HG03064 (cell line): ENCODE measurements around the gene PACSIN3.
"Not testable (repeated sequence)": the region's sequence is repeated elsewhere in the genome, so short reads cannot be mapped to it uniquely, and the experiment has no call there.

Experiments
- ATAC-seq: cut with Tn5 transposase; IDR thresholded peaks from one replicate; pipeline ENCODE4 v1.9.1; 2021; ENCODE audit warnings: low read depth; ENCODE audit not compliant: unreplicated experiment

The PACSIN3 gene

GRCh38 chr11:47198161-47198560 lies 11.9 kb upstream of the PACSIN3 start:
- not testable (repeated sequence) for ATAC-seq

GRCh38 chr11:47192111-47192510 lies 5.9 kb upstream of the PACSIN3 start:
- ATAC-seq: no peak

DNA sequence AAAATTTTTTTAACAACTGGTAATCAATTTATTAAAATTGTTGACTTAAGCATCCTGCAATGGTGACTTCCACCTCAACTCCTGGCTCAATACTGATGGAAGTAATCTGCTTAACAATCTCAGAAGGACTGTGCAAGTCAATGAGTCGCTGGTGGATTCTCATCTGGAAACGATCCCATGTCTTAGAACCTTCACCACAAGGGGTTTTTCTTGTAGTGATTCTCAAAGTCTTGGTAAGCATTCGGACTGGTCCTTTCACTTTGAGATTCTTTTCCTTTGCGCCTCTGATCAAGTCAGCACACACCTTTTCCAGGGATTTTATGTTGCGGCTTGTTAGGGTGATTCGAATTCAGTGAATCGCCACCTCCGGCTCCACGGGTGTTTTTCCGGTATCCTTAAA lies 4.9 kb upstream of the PACSIN3 start:
- not testable (repeated sequence) for ATAC-seq

DNA sequence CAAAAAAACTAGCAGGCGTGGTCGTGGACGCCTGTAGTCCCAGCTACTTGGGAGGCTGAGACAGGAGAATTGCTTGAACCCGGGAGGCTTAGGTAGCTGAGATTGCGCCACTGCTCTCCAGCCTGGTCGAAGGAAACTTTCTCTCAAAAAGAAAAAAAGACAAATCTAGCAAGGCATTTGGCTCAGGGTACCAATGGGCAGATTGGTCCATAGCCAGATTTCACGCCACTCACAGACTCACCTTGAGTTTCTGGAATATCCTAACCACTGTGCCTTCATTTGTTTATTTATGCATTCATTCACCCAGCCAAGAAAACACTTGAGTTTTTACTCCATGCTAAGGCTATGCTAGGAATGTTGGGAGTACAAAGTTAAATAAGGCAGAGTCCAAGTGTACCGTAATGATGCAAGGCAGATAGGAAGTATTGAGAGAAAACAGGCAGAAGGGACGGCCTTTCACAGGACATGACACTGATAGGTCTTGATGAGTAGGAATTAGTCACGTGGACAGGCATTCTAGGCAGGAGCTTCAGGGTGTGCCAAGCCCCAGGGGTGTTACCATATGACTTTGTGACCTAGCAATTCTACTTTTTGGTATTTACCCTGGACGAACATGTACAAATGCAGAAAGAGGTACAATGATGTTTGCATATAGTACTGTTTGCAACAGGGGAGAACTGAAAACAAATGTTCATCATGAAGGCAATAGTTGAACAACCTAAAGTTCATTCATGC lies 3.0 kb upstream of the PACSIN3 start:
- no peak for ATAC-seq

- no peak for ATAC-seq
Observed at GRCh38 chr11:47188259-47188658, 2.0 kb upstream of the PACSIN3 start.

DNA sequence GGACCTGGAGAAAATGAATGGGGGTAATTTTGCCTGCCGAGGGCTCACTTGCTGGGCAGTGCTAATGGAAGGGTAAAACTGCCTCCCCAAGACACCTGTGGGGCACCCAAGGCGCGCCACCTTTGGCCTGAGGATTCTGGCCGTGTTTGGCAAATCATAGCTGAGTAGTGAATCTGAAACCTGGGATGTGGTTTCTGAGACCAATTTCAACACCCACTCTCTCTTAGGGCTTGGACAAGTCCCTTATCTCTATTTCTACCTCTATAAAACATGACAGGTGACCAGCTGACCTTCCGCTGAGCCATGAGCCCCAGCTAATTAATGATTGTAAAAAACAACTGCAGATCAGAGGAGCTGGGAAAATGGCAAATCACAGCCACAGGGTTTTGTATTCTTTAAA lies 1.5 kb upstream of the PACSIN3 start:
- no peak for ATAC-seq

GRCh38 chr11:47186700-47187695 lies 764 bp upstream of the PACSIN3 start:
- no peak for ATAC-seq

DNA sequence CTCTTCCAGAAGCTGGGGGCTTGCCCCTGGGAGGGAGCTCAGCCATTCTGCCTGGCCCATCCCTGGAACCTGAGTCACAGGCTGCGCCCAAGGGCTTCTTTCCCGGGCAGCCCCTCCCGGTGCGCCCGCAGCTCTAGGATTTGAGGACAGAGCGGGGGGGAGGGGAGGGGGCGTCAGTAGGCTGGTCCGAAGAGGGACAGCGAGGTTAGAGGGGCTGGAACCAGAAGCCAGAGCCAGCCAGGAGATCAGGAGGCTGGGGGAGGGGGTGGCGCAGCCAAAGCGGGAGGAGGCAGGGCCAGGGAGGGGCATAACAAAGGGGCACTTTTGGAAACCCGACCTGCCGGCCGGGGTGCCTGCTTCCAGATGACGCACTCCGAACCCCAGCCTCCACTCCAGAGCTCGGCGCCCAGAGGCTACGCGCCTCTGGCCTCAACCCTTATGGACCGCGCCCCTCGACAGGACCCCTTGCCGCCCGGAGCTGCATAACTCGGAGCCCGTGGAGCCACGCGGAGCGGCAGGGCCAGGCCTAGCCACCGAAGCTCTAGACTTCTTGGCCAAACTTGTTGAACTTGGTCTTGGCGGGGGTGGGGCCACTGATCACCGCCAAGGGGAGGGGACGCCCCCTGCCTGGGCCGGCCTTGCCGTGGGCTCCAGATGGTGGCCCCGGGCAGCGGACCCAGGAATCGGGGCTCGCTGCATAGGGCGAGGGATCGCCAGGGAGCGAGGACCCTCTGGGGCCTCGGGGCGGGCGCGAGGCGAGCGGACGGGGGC lies 744 bp downstream of the PACSIN3 start:
- ATAC-seq: no peak

GRCh38 chr11:47184711-47185304 lies 1.4 kb downstream of the PACSIN3 start:
- ATAC-seq: no peak

- ATAC-seq: no peak
Observed at GRCh38 chr11:47183969-47184368, 2.3 kb downstream of the PACSIN3 start.

GRCh38 chr11:47183031-47183856 lies 3.0 kb downstream of the PACSIN3 start:
- no peak for ATAC-seq

GRCh38 chr11:47182380-47182779 lies 3.9 kb downstream of the PACSIN3 start:
- ATAC-seq: no peak

DNA sequence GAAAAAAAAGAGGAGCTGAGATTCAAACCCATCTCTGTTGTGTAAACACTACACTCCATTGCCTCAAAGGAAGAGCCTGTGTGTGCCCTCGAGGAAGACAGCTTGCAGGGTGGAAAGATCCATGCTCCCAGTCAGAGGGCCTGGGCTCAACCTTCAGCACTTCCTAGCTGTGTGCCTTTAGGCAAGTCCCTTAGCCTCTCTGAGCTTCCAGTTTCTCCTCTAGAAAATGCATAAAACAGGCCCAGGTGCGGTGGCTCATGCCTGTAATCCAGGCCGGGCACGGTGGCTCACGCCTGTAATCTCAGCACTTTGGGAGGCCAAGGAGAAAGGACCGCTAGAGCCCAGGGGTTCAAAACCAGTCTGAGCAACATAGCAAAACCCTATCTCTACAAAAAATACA lies 5.0 kb downstream of the PACSIN3 start:
- no peak for ATAC-seq

DNA sequence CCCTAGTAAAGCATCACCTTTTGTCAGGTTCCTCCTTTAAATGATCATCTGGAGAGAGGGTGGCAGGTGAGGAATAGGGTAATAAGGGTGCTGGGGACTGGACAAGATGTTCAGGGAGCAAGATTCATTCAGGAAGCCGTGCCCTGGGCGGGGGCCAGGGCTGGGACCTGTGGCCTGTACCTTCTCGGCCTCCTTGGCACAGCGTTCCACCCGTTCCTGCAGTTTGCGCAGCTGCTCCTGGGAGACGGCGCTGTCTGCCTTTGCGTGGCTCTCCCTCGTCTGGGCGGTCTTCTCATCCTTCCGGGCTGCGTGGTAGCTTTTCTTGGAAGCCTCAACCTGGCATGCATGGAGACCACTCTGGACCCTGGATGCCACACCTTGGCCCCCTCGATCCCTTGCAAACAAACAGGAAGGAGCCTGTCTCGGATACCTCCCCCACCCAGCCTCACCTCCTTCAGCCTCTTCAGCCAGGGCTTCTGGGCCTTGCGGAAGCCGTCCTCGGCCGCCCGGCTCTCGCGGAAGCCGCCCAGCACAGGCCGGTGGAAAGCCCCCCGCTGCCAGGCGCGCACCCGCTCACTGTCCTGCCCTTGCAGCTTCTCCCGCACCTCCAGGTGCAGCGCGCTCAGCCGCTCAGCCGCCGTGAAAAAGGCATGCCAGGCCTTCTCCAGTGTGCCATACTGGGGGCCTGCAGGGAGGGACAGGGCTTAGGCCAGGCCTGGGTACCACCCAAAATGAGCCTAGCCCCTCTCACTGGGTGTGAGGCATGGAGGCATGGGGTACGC lies 6.0 kb downstream of the PACSIN3 start:
- ATAC-seq: no peak

- no peak for ATAC-seq
Observed at GRCh38 chr11:47179655-47179991, 6.6 kb downstream of the PACSIN3 start.

GRCh38 chr11:47178737-47179654 lies 7.2 kb downstream of the PACSIN3 start:
- ATAC-seq: no peak

DNA sequence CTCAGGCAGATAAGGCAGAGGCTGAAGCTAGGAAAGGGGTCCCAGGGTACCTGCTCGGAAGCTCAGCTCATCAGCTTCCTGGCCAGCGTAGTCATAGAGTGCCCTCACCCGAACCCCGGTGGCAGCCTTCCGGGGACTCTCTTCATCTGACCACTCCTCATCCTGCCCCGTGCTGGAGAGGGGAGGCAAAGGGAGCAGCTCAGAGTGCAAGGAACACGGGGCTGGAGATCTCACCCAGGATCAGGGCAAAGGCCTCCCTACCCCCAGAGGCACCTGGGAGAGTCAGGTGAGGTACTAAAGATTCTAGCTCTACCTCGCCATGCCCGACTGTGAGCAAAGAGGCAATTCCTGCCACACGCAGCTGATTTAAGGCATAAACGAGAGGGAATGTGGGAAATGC lies 7.9 kb downstream of the PACSIN3 start:
- ATAC-seq: no peak

- no peak for ATAC-seq
Observed at GRCh38 chr11:47177846-47178245, 8.4 kb downstream of the PACSIN3 start.
